Neuronal stem cell (in vitro differentiated cells): ENCODE measurements around the gene EBLN2.

ENCODE experiments used
- DNase-seq: peaks from one replicate; pipeline ENCODE4 v3.0.0-alpha.2; 2013; ENCODE audit warnings: low spot score
- H2AFZ ChIP-seq: one replicate; pipeline ENCODE4 v1.6.1; 2013; ENCODE audit warnings: mild to moderate bottlenecking, low read length, inconsistent platforms
- H2AK5ac ChIP-seq: 2 replicates; pipeline ENCODE4 v1.6.1; 2013; ENCODE audit warnings: low read depth, mild to moderate bottlenecking, inconsistent platforms, low read length, moderate library complexity, mixed read lengths
- H2BK120ac ChIP-seq: 2 replicates; pipeline ENCODE4 v1.6.1; 2013; ENCODE audit warnings: low read depth, mild to moderate bottlenecking, inconsistent platforms, low read length, moderate library complexity, mixed read lengths
- H2BK12ac ChIP-seq: one replicate; pipeline ENCODE4 v1.6.1; 2013; ENCODE audit warnings: low read length, inconsistent platforms
- H2BK15ac ChIP-seq: 2 replicates; pipeline ENCODE4 v1.6.1; 2013; ENCODE audit warnings: mild to moderate bottlenecking, low read length, inconsistent platforms, mixed read lengths
- H2BK5ac ChIP-seq: one replicate; pipeline ENCODE4 v1.6.1; 2013; ENCODE audit warnings: inconsistent platforms, mild to moderate bottlenecking, low read length, moderate library complexity
- H3K14ac ChIP-seq: one replicate; pipeline ENCODE4 v1.6.1; 2013; ENCODE audit warnings: low read length, inconsistent platforms
- H3K18ac ChIP-seq: 2 replicates; pipeline ENCODE4 v1.6.1; 2013; ENCODE audit warnings: low read length, inconsistent platforms
- H3K23ac ChIP-seq: 2 replicates; pipeline ENCODE4 v1.6.1; 2013; ENCODE audit warnings: low read depth, mild to moderate bottlenecking, mixed read lengths, low read length, inconsistent platforms; ENCODE audit not compliant: poor library complexity
- H3K27ac ChIP-seq: replicated peaks from 3 replicates; pipeline ENCODE4 v1.5.1; 2013; ENCODE audit warnings: low read length, inconsistent platforms
- H3K27me3 ChIP-seq, 3 experiments: 2 replicates each; pipeline ENCODE4 v1.6.1; 2013; ENCODE audit warnings: low read length in 3 of 3, mild to moderate bottlenecking in 2 of 3, inconsistent platforms in 1 of 3, low read depth in 1 of 3, mixed read lengths in 1 of 3, moderate library complexity in 1 of 3; ENCODE audit not compliant: control insufficient read depth in 3 of 3, insufficient read depth in 3 of 3
- H3K36me3 ChIP-seq, 2 donors: replicated peaks in 1 of 2; 2 replicates each; pipeline ENCODE4 v1.6.1; 2013; ENCODE audit warnings: low read length in 2 of 2; ENCODE audit not compliant: control insufficient read depth in 2 of 2, insufficient read depth in 2 of 2
- H3K4ac ChIP-seq: 2 replicates; pipeline ENCODE4 v1.6.1; 2013; ENCODE audit warnings: inconsistent platforms, mild to moderate bottlenecking, low read length, moderate library complexity
- H3K4me1 ChIP-seq, 2 donors: 1 replicate in 1 of 2; 2 replicates in 1 of 2; pipeline ENCODE4 v1.6.1; 2013; ENCODE audit warnings: low read length in 2 of 2, low read depth in 1 of 2; ENCODE audit not compliant: control insufficient read depth in 2 of 2, insufficient read depth in 1 of 2
- H3K4me2 ChIP-seq: one replicate; pipeline ENCODE4 v1.6.1; 2013; ENCODE audit warnings: mild to moderate bottlenecking, low read length, inconsistent platforms; ENCODE audit not compliant: insufficient read depth, poor library complexity, severe bottlenecking
- H3K4me3 ChIP-seq, 2 donors: 2 replicates each; pipeline ENCODE4 v1.5.1; 2013; ENCODE audit warnings: low read length in 2 of 2, mild to moderate bottlenecking in 2 of 2, inconsistent platforms in 1 of 2, moderate library complexity in 1 of 2
- H3K79me1 ChIP-seq: one replicate; pipeline ENCODE4 v1.6.1; 2013; ENCODE audit warnings: low read depth, mild to moderate bottlenecking, inconsistent platforms, low read length, moderate library complexity
- H3K9ac ChIP-seq: one replicate; pipeline ENCODE4 v1.6.1; 2013; ENCODE audit warnings: mild to moderate bottlenecking, low read depth, low read length, inconsistent platforms; ENCODE audit not compliant: poor library complexity
- H3K9me3 ChIP-seq, 2 donors: replicated peaks in 1 of 2; 2 replicates each; pipeline versions ENCODE3 to v1.6.1; 2013; ENCODE audit warnings: low read length in 2 of 2, mild to moderate bottlenecking in 2 of 2, inconsistent platforms in 1 of 2, low read depth in 1 of 2, mixed read lengths in 1 of 2, moderate library complexity in 1 of 2; ENCODE audit not compliant: control insufficient read depth in 2 of 2, insufficient read depth in 1 of 2
- H4K8ac ChIP-seq: one replicate; pipeline ENCODE4 v1.6.1; 2013; ENCODE audit warnings: low read depth, mild to moderate bottlenecking, inconsistent platforms, low read length, moderate library complexity
- H4K91ac ChIP-seq: one replicate; pipeline ENCODE4 v1.6.1; 2013; ENCODE audit warnings: low read length, low read depth, mild to moderate bottlenecking, inconsistent platforms; ENCODE audit not compliant: poor library complexity
- WGBS, 2 donors: extraction: QIAGEN DNeasy Blood & Tissue Kit; methylation state at CpG; one replicate each; pipeline ENCODE4 v1.1.7; 2013; ENCODE audit warnings: missing lambda C conversion rate in 2 of 2, mixed read lengths in 1 of 2; ENCODE audit not compliant: insufficient read length in 2 of 2, insufficient replicate concordance in 1 of 2; ENCODE audit errors: extremely low coverage in 2 of 2; 5-methylcytosine and 5-hydroxymethylcytosine counted together

Gene EBLN2

DNA sequence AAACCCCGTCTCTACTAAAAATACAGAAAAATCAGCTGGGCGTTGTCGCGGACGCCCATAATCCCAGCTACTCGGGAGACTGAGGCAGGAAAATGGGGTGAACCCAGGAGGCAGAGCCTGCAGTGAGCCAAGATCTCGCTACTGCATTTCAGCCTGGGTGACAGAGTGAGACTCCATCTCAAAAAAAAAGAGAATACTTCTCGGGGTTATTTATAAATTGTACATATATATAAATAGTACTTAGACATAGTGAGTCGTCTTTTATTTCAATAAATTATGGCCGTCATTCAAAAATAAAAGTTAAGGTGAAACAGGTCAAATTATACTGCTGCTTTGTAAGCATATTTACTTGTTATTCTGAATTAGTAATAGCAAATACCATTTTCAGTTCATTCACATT, 12.1 kb upstream of the EBLN2 start:
- Histone ChIP-seq H3K79me1 (no peaks in the 10 kb centered on the region), H3K9ac (no peak overlapping the region), H2BK5ac (no peak overlapping the region), H3K36me3 (peaks cover 0 to 54% of the 10 kb centered on the region in 2 donors), H3K14ac (no peak overlapping the region), H3K18ac (no peak overlapping the region), H3K4ac (no peak overlapping the region), H3K4me1 (no peaks in the 10 kb centered on the region), H2AK5ac (no peak overlapping the region), H3K27ac (no peak overlapping the region), H2BK15ac (no peak overlapping the region), H3K27me3 (no peaks in the 10 kb centered on the region), H2BK12ac (no peak overlapping the region), H3K23ac (no peak overlapping the region), H3K9me3 (no peaks in the 10 kb centered on the region), H3K4me2 (no peak overlapping the region), H3K4me3 (no peak overlapping the region), H2AFZ (no peak overlapping the region), H4K8ac (no peak overlapping the region), H2BK120ac (no peak overlapping the region), H4K91ac (no peak overlapping the region)
- DNase-seq: no peak
- no CpG with 5 or more reads among the region's 10 CpGs for WGBS, 2 donors

DNA sequence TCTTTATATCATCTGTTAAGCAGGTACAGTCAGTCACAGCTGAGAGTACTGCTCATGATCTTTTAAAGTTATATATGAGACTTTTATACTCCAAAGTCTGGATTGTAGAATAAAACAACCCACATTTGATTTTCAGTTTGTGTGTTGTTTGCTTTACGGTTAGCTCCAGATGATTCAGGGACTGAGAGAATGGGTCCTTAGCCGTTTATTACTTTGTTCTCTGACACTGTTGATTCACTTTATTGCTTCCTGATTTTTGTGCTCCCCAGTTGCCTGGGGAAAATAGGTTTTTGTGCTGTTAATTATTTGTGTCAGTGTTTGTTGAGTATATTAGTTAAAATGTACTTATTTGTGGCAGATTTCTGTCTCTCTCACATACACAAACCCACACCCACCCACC, 8.6 kb upstream of the EBLN2 start:
- Histone ChIP-seq H3K79me1 (no peaks in the 10 kb centered on the region), H2BK120ac (no peak overlapping the region), H2BK12ac (no peak overlapping the region), H3K18ac (no peak overlapping the region), H4K91ac (no peak overlapping the region), H3K27ac (no peak overlapping the region), H3K23ac (no peak overlapping the region), H2BK5ac (no peak overlapping the region), H3K4ac (no peak overlapping the region), H2BK15ac (no peak overlapping the region), H3K9me3 (no peaks in the 10 kb centered on the region), H4K8ac (no peak overlapping the region), H2AFZ (no peak overlapping the region), H3K4me2 (no peak overlapping the region), H3K14ac (no peak overlapping the region), H3K36me3 (peaks cover 0 to 44% of the 10 kb centered on the region in 2 donors), H3K4me3 (no peak overlapping the region), H2AK5ac (no peak overlapping the region), H3K9ac (no peak overlapping the region), H3K4me1 (no peaks in the 10 kb centered on the region), H3K27me3 (no peaks in the 10 kb centered on the region)
- WGBS, 2 donors: no CpG with 5 or more reads among the region's 2 CpGs
- DNase-seq: no peak

GRCh38 chr3:73055583-73055982, 5.9 kb upstream of the EBLN2 start:
- Histone ChIP-seq H3K4me2 (no peak overlapping the region), H3K18ac (no peak overlapping the region), H3K27me3 (no peaks in the 10 kb centered on the region), H3K9me3 (no peaks in the 10 kb centered on the region), H3K27ac (peak overlapping the region; percentile 17), H2BK12ac (no peak overlapping the region), H3K14ac (no peak overlapping the region), H2AK5ac (no peak overlapping the region), H2BK120ac (no peak overlapping the region), H3K4me1 (no peaks in the 10 kb centered on the region), H3K4me3 (no peak overlapping the region), H2BK15ac (no peak overlapping the region), H3K36me3 (peaks cover 0 to 36% of the 10 kb centered on the region in 2 donors), H3K4ac (no peak overlapping the region), H3K79me1 (peaks cover 1% of the 10 kb centered on the region), H2BK5ac (no peak overlapping the region), H3K23ac (no peak overlapping the region), H4K91ac (no peak overlapping the region), H4K8ac (no peak overlapping the region), H2AFZ (no peak overlapping the region), H3K9ac (no peak overlapping the region)
- no CpG with 5 or more reads among the region's 8 CpGs for WGBS, 2 donors
- DNase-seq: no peak

GRCh38 chr3:73056014-73056844, 5.2 kb upstream of the EBLN2 start:
- no peak overlapping the region for H3K27ac ChIP-seq
- peaks cover 0 to 36% of the 10 kb centered on the region in 2 donors for H3K36me3 ChIP-seq
- H2BK15ac ChIP-seq: no peak overlapping the region
- no peak overlapping the region for H4K91ac ChIP-seq
- no peak overlapping the region for H2BK5ac ChIP-seq
- H3K9ac ChIP-seq: no peak overlapping the region
- no peak overlapping the region for H3K4me3 ChIP-seq
- no CpG with 5 or more reads among the region's 5 CpGs for WGBS, 2 donors
- H2BK12ac ChIP-seq: no peak overlapping the region
- H3K14ac ChIP-seq: no peak overlapping the region
- no peaks in the 10 kb centered on the region for H3K9me3 ChIP-seq
- H3K79me1 ChIP-seq: peaks cover 1% of the 10 kb centered on the region
- no peak overlapping the region for H2AK5ac ChIP-seq
- no peak overlapping the region for H3K18ac ChIP-seq
- H2AFZ ChIP-seq: no peak overlapping the region
- H3K4me2 ChIP-seq: no peak overlapping the region
- no peak overlapping the region for H3K23ac ChIP-seq
- H3K4me1 ChIP-seq: no peaks in the 10 kb centered on the region
- no peaks in the 10 kb centered on the region for H3K27me3 ChIP-seq
- no peak overlapping the region for H3K4ac ChIP-seq
- no peak overlapping the region for H4K8ac ChIP-seq
- H2BK120ac ChIP-seq: no peak overlapping the region
- no peak for DNase-seq
